WTC11 (cell line): ENCODE data around the gene TTC6. TPM values are rescaled to one million over a fixed set of nuclear protein-coding genes. Genes with fewer than 3 reads are reported as not detected.

Experiments used
- ATAC-seq: fragments of 200-7000 bp; cut with Tn5 transposase; 2 replicates; pipeline ENCODE4 v1.10.0; 2021; ENCODE audit warnings: mild to moderate bottlenecking, moderate library complexity
- CTCF ChIA-PET: fragments of 300-600 bp; sonication (Branson Sonifier 250); formaldehyde crosslinking; loops from one replicate; lab custom pipeline; 2021; ENCODE audit warnings: antibody characterized with exemption; lab: Charles Lee
- POLR2A ChIA-PET: fragments of 350-600 bp; sonication (Branson Sonifier 250); formaldehyde crosslinking; loops from one replicate; lab custom pipeline; 2021; ENCODE audit warnings: antibody characterized with exemption; lab: Charles Lee
- DNase-seq: peaks from one replicate; pipeline ENCODE4 v3.0.0; 2021; ENCODE audit warnings: low spot score
- H3K27ac Mint-ChIP-seq: 2 replicates; pipeline ENCODE4 v1.8.0; 2021; ENCODE audit warnings: mixed read lengths
- H3K27me3 Mint-ChIP-seq: 2 replicates; pipeline ENCODE4 v1.8.0; 2021; ENCODE audit warnings: low read depth, mild to moderate bottlenecking, moderate library complexity, mixed read lengths
- H3K36me3 Mint-ChIP-seq: 2 replicates; pipeline ENCODE4 v1.8.0; 2021; ENCODE audit warnings: mixed read lengths
- H3K4me1 Mint-ChIP-seq: 2 replicates; pipeline ENCODE4 v1.8.0; 2022; ENCODE audit warnings: mixed read lengths
- H3K4me3 Mint-ChIP-seq: 2 replicates; pipeline ENCODE4 v1.8.0; 2021; ENCODE audit warnings: mild to moderate bottlenecking, moderate library complexity, mixed read lengths
- H3K9me3 Mint-ChIP-seq: 2 replicates; pipeline ENCODE4 v1.8.0; 2021; ENCODE audit warnings: mixed read lengths
- ATF3 ChIP-seq: sonication (generic); formaldehyde crosslinking; conservative IDR thresholded peaks from 2 replicates; pipeline ENCODE4 v1.8.1; 2022; ENCODE audit warnings: mild to moderate bottlenecking, missing genetic modification reagents
- CREB1 ChIP-seq: sonication (generic); formaldehyde crosslinking; IDR thresholded peaks from 2 replicates; pipeline ENCODE4 v1.8.0; 2023; ENCODE audit warnings: mild to moderate bottlenecking, missing genetic modification reagents
- CTCF ChIP-seq: fragments of 200-600 bp; IDR thresholded peaks from 2 replicates; pipeline ENCODE4 v1.8.0; 2022; ENCODE audit warnings: antibody characterized with exemption
- ERG ChIP-seq: fragments of 250-450 bp; sonication (Bioruptor Pico); IDR thresholded peaks from 2 replicates; pipeline ENCODE4 v1.8.0; 2021; ENCODE audit warnings: mild to moderate bottlenecking
- FOXP1 ChIP-seq: sonication (generic); formaldehyde crosslinking; IDR thresholded peaks from 2 replicates; pipeline ENCODE4 v1.8.0; 2022; ENCODE audit warnings: missing genetic modification reagents, mild to moderate bottlenecking, moderate library complexity, borderline replicate concordance
- GABPB1 ChIP-seq: sonication (generic); formaldehyde crosslinking; IDR thresholded peaks from 2 replicates; pipeline ENCODE4 v1.8.1; 2023; ENCODE audit warnings: mild to moderate bottlenecking, missing genetic modification reagents
- GTF2I ChIP-seq: fragments of 250-450 bp; sonication (Bioruptor Pico); conservative IDR thresholded peaks from 2 replicates; pipeline ENCODE4 v1.4.0; 2021; ENCODE audit warnings: mild to moderate bottlenecking
- HMGA2 ChIP-seq: fragments of 250-450 bp; sonication (Bioruptor Pico); IDR thresholded peaks from 2 replicates; pipeline ENCODE4 v1.4.0; 2021; ENCODE audit warnings: mild to moderate bottlenecking, moderate library complexity
- MLX ChIP-seq: sonication (generic); formaldehyde crosslinking; IDR thresholded peaks from 2 replicates; pipeline ENCODE4 v1.8.1; 2023; ENCODE audit warnings: mild to moderate bottlenecking, missing genetic modification reagents, moderate library complexity
- NFYB ChIP-seq: sonication (generic); formaldehyde crosslinking; conservative IDR thresholded peaks from 2 replicates; pipeline ENCODE4 v1.8.0; 2022; ENCODE audit warnings: low read depth, missing genetic modification reagents
- PREB ChIP-seq: sonication (generic); formaldehyde crosslinking; IDR thresholded peaks from 2 replicates; pipeline ENCODE4 v1.8.1; 2022; ENCODE audit warnings: mild to moderate bottlenecking, missing genetic modification reagents, moderate library complexity, borderline replicate concordance
- RELA ChIP-seq: sonication (generic); formaldehyde crosslinking; IDR thresholded peaks from 2 replicates; pipeline ENCODE4 v1.8.1; 2022; ENCODE audit warnings: missing genetic modification reagents, mild to moderate bottlenecking, borderline replicate concordance
- RORB ChIP-seq: fragments of 250-450 bp; sonication (Bioruptor Pico); IDR thresholded peaks from 2 replicates; pipeline ENCODE4 v1.9.0; 2021; ENCODE audit warnings: mild to moderate bottlenecking
- TEAD1 ChIP-seq: sonication (generic); formaldehyde crosslinking; IDR thresholded peaks from 2 replicates; pipeline ENCODE4 v1.8.0; 2022; ENCODE audit warnings: mild to moderate bottlenecking, missing genetic modification reagents
- USF2 ChIP-seq: sonication (generic); formaldehyde crosslinking; IDR thresholded peaks from 2 replicates; pipeline ENCODE4 v1.8.1; 2023; ENCODE audit warnings: mild to moderate bottlenecking, missing genetic modification reagents, moderate library complexity
- ZBTB43 ChIP-seq: sonication (generic); formaldehyde crosslinking; IDR thresholded peaks from 2 replicates; pipeline ENCODE4 v1.8.1; 2023; ENCODE audit warnings: mild to moderate bottlenecking, missing genetic modification reagents
- ZMAT4 ChIP-seq: fragments of 250-450 bp; sonication (Bioruptor Pico); IDR thresholded peaks from 2 replicates; pipeline ENCODE4 v1.9.0; 2021; ENCODE audit warnings: mild to moderate bottlenecking
- ZNF121 ChIP-seq: sonication (generic); formaldehyde crosslinking; IDR thresholded peaks from 2 replicates; pipeline ENCODE4 v1.8.0; 2023; ENCODE audit warnings: missing genetic modification reagents
- ZNF512 ChIP-seq: sonication (generic); formaldehyde crosslinking; IDR thresholded peaks from 2 replicates; pipeline ENCODE4 v1.8.1; 2022; ENCODE audit warnings: missing genetic modification reagents, borderline replicate concordance
- total RNA-seq: library from RNA; stranded (reverse); gene quantifications from 3 replicates; pipeline ENCODE4 v1.2.3, GENCODE V29; 2021

The TTC6 gene
- total RNA-seq, 1 experiment from 2014 or later = not detected

GRCh38 chr14:37546621-37547447, 48.6 kb upstream of the TTC6 start:
- TF ChIP-seq RORB (CRISPR knock-in tag) = peak; percentile 85; the same call in 1 of the 2 replicates
- TF ChIP-seq ATF3 (CRISPR knock-in tag) = no peak
- TF ChIP-seq PREB = peak; percentile 41; the same call in 1 of the 2 replicates
- TF ChIP-seq GABPB1 (CRISPR knock-in tag) = peak; percentile 79; the same call in 1 of the 2 replicates
- Mint-ChIP-seq H3K4me3 (no peak overlapping the region), H3K36me3 (no peaks in the 10 kb centered on the region), H3K27me3 (no peaks in the 10 kb centered on the region), H3K9me3 (no peaks in the 10 kb centered on the region), H3K4me1 (no peaks in the 10 kb centered on the region), H3K27ac (no peak overlapping the region)
- ChIA-PET CTCF (no interaction called here), POLR2A (no interaction called here)
- ATAC-seq (no peak; the same call in 1 of the 2 replicates), DNase-seq (no peak)

GRCh38 chr14:37550511-37550910, 44.9 kb upstream of the TTC6 start:
- no peak for DNase-seq
- ChIA-PET CTCF (no interaction called here), POLR2A (no interaction called here)
- no peaks in the 10 kb centered on the region for H3K27me3 Mint-ChIP-seq
- no peak overlapping the region for H3K27ac Mint-ChIP-seq
- no peaks in the 10 kb centered on the region for H3K4me1 Mint-ChIP-seq
- peaks cover 20% of the 10 kb centered on the region for H3K9me3 Mint-ChIP-seq
- peaks cover 3% of the 10 kb centered on the region; the same call in 1 of the 2 replicates for H3K36me3 Mint-ChIP-seq
- no peak for ATAC-seq
- H3K4me3 Mint-ChIP-seq = no peak overlapping the region
- no peak for TF ChIP-seq HMGA2 (CRISPR knock-in tag)
- TF ChIP-seq ERG = no peak
- no peak for TF ChIP-seq PREB
- TF ChIP-seq ZNF512 (CRISPR knock-in tag) = no peak
- no peak for TF ChIP-seq FOXP1 (CRISPR knock-in tag)
- no peak for TF ChIP-seq ZNF121 (CRISPR knock-in tag)
- no peak for TF ChIP-seq NFYB (CRISPR knock-in tag)
- no peak for TF ChIP-seq TEAD1 (CRISPR knock-in tag)
- no peak for TF ChIP-seq ZMAT4
- no peak for TF ChIP-seq CTCF
- TF ChIP-seq CREB1 (CRISPR knock-in tag) = no peak
- TF ChIP-seq MLX (CRISPR knock-in tag) = no peak
- TF ChIP-seq ZBTB43 (CRISPR knock-in tag) = no peak
- TF ChIP-seq RELA (CRISPR knock-in tag) = no peak
- TF ChIP-seq GTF2I (CRISPR knock-in tag) = no peak
- TF ChIP-seq USF2 = no peak
